IPS DF 6.9 (cell line): ENCODE results near the gene RNF38.
"Not testable (repeated sequence)": the region's sequence is repeated elsewhere in the genome, so short reads cannot be mapped to it uniquely, and the experiment has no call there.

Experiments used
- DNase-seq: peaks from one replicate; pipeline ENCODE4 v3.0.0-alpha.2; 2013; ENCODE audit warnings: low read depth, low spot score
- H3K27ac ChIP-seq: one replicate; pipeline ENCODE4 v1.5.1; 2013; ENCODE audit warnings: low read length, control low read depth
- H3K27me3 ChIP-seq: 2 replicates; pipeline ENCODE4 v1.6.1; 2013; ENCODE audit warnings: mild to moderate bottlenecking, low read length; ENCODE audit not compliant: control insufficient read depth, insufficient read depth
- H3K36me3 ChIP-seq: 2 replicates; pipeline ENCODE4 v1.6.1; 2013; ENCODE audit warnings: low read length; ENCODE audit not compliant: control insufficient read depth, insufficient read depth
- H3K4me1 ChIP-seq: 2 replicates; pipeline ENCODE4 v1.6.1; 2013; ENCODE audit warnings: low read length; ENCODE audit not compliant: control insufficient read depth, insufficient read depth
- H3K4me3 ChIP-seq: 2 replicates; pipeline ENCODE4 v1.5.1; 2013; ENCODE audit warnings: mild to moderate bottlenecking, low read length
- H3K9me3 ChIP-seq: 2 replicates; pipeline ENCODE4 v1.6.1; 2013; ENCODE audit warnings: low read length, inconsistent platforms; ENCODE audit not compliant: control insufficient read depth, insufficient read depth
- WGBS: extraction: QIAGEN DNeasy Blood & Tissue Kit; methylation state at CpG from one replicate; pipeline ENCODE4 v1.1.7; 2013; ENCODE audit warnings: mixed read lengths, missing lambda C conversion rate; ENCODE audit not compliant: insufficient read length, insufficient coverage; 5-methylcytosine and 5-hydroxymethylcytosine counted together

The RNF38 gene

GRCh38 chr9:36298566-36298965 is 101.5 kb downstream of the RNF38 start:
- H3K4me3 ChIP-seq = no peak overlapping the region
- no peaks in the 10 kb centered on the region for H3K27me3 ChIP-seq
- WGBS = no CpG with 5 or more reads among the region's 3 CpGs
- no peak overlapping the region for H3K27ac ChIP-seq
- no peaks in the 10 kb centered on the region for H3K4me1 ChIP-seq
- no peaks in the 10 kb centered on the region for H3K36me3 ChIP-seq
- no peaks in the 10 kb centered on the region for H3K9me3 ChIP-seq
- no peak for DNase-seq

- Histone ChIP-seq H3K27me3 (no peaks in the 10 kb centered on the region), H3K4me1 (no peaks in the 10 kb centered on the region), H3K36me3 (no peaks in the 10 kb centered on the region), H3K27ac (no peak overlapping the region), H3K4me3 (no peak overlapping the region), H3K9me3 (no peaks in the 10 kb centered on the region)
- no peak for DNase-seq
- WGBS = no CpG with 5 or more reads among the region's 2 CpGs
Observed at GRCh38 chr9:36297798-36298197, 102.3 kb downstream of the RNF38 start.

GRCh38 chr9:36294996-36295395 is 105.1 kb downstream of the RNF38 start:
- not testable (repeated sequence) for H3K36me3 ChIP-seq, DNase-seq, H3K4me1 ChIP-seq, H3K27ac ChIP-seq, H3K4me3 ChIP-seq, H3K9me3 ChIP-seq, H3K27me3 ChIP-seq
- WGBS = no CpG with 5 or more reads among the region's 3 CpGs

- Histone ChIP-seq H3K4me3 (no peak overlapping the region), H3K27ac (no peak overlapping the region), H3K9me3 (no peaks in the 10 kb centered on the region), H3K4me1 (no peaks in the 10 kb centered on the region), H3K36me3 (no peaks in the 10 kb centered on the region), H3K27me3 (no peaks in the 10 kb centered on the region)
- DNase-seq = no peak
- no CpG with 5 or more reads among the region's 5 CpGs for WGBS
Observed at GRCh38 chr9:36293918-36294317, 106.2 kb downstream of the RNF38 start.

GRCh38 chr9:36293171-36293570 is 106.9 kb downstream of the RNF38 start:
- no CpG with 5 or more reads among the region's 7 CpGs for WGBS
- H3K27ac ChIP-seq = no peak overlapping the region
- H3K27me3 ChIP-seq = no peaks in the 10 kb centered on the region
- no peak for DNase-seq
- no peak overlapping the region for H3K4me3 ChIP-seq
- no peaks in the 10 kb centered on the region for H3K4me1 ChIP-seq
- H3K9me3 ChIP-seq = no peaks in the 10 kb centered on the region
- no peaks in the 10 kb centered on the region for H3K36me3 ChIP-seq

- no peak overlapping the region for H3K4me3 ChIP-seq
- DNase-seq = no peak
- no CpG with 5 or more reads among the region's 12 CpGs for WGBS
- H3K36me3 ChIP-seq = no peaks in the 10 kb centered on the region
- H3K27ac ChIP-seq = no peak overlapping the region
- no peaks in the 10 kb centered on the region for H3K27me3 ChIP-seq
- H3K9me3 ChIP-seq = no peaks in the 10 kb centered on the region
- H3K4me1 ChIP-seq = no peaks in the 10 kb centered on the region
Observed at GRCh38 chr9:36292641-36293040, 107.4 kb downstream of the RNF38 start.

GRCh38 chr9:36290996-36291395 is 109.1 kb downstream of the RNF38 start:
- no CpG with 5 or more reads among the region's 3 CpGs for WGBS
- DNase-seq = no peak

GRCh38 chr9:36289836-36290435 is 110.1 kb downstream of the RNF38 start:
- Histone ChIP-seq H3K27ac (no peak overlapping the region), H3K9me3 (no peaks in the 10 kb centered on the region), H3K4me3 (no peak overlapping the region), H3K4me1 (no peaks in the 10 kb centered on the region), H3K36me3 (no peaks in the 10 kb centered on the region), H3K27me3 (no peaks in the 10 kb centered on the region)
- no peak for DNase-seq
- WGBS = no CpG with 5 or more reads among the region's 3 CpGs

More at GRCh38 chr9:36290996-36291395, 109.1 kb downstream of the RNF38 start:
- H3K4me1 ChIP-seq = no peaks in the 10 kb centered on the region
- H3K27me3 ChIP-seq = no peaks in the 10 kb centered on the region
- no peaks in the 10 kb centered on the region for H3K36me3 ChIP-seq
- no peak overlapping the region for H3K27ac ChIP-seq
- no peaks in the 10 kb centered on the region for H3K9me3 ChIP-seq
- H3K4me3 ChIP-seq = no peak overlapping the region

- no peak overlapping the region for H3K27ac ChIP-seq
- no CpG with 5 or more reads among the region's 3 CpGs for WGBS
- DNase-seq = no peak
- no peaks in the 10 kb centered on the region for H3K9me3 ChIP-seq
- no peaks in the 10 kb centered on the region for H3K4me1 ChIP-seq
- H3K36me3 ChIP-seq = no peaks in the 10 kb centered on the region
- H3K27me3 ChIP-seq = no peaks in the 10 kb centered on the region
- H3K4me3 ChIP-seq = no peak overlapping the region
Observed at GRCh38 chr9:36288070-36288469, 112.0 kb downstream of the RNF38 start.
